ENCODE results near the gene EPB41L2. TPM values are rescaled to one million over a fixed set of nuclear protein-coding genes. Genes with fewer than 3 reads are reported as not detected.
"Not testable (repeated sequence)": the region's sequence is repeated elsewhere in the genome, so short reads cannot be mapped to it uniquely, and the experiment has no call there.

Gene EPB41L2
- total RNA-seq, 2 experiments from 2014 or later = 9.5 to 12.3 TPM

DNA sequence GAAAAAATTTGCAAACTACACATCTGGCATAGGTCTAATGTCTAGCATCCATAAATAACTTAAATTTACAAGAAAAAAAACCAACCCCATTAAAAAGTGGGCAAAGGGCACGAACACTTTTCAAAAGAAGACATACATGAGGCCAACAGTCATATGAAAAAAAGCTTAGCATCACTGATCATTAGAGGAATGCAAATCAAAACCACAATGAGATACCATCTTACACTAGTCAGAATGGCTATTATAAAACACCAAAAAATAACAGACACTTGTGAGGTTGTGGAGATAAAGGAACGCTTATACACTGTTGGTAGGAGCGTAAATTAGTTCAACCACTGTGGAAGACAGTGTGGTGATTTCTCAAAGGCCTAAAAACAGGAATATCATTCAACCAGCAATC is 33.7 kb upstream of the EPB41L2 start:
- no peaks in the 10 kb centered on the region for H3K4me1 ChIP-seq (ENCODE audit: insufficient read depth, low read length)
- Mint-ChIP-seq H3K36me3 (ENCODE audit: low read depth) (no peaks in the 10 kb centered on the region), H3K4me3 (no peak overlapping the region), H3K27ac (no peak overlapping the region), H3K27me3 (no peaks in the 10 kb centered on the region), H3K9me3 (peaks cover 2% of the 10 kb centered on the region), H3K4me1 (ENCODE audit: low read depth) (no peaks in the 10 kb centered on the region)
- H3K4me3 ChIP-seq (ENCODE audit: low read length) = no peak overlapping the region
- no peak for DNase-seq
- no peak for ATAC-seq (ENCODE audit: poor library complexity)
- H3K9me3 ChIP-seq (ENCODE audit: control insufficient read depth in 1 of 2, insufficient read depth in 1 of 2, low read length in 2 of 2) = no peaks in the 10 kb centered on the region
- H3K27me3 ChIP-seq (ENCODE audit: control insufficient read depth in 1 of 2, insufficient read depth in 2 of 2, low read length in 2 of 2) = no peaks in the 10 kb centered on the region
- CTCF ChIA-PET = no interaction called here
- H3K36me3 ChIP-seq (ENCODE audit: insufficient read depth, low read length) = no peaks in the 10 kb centered on the region
- H3K27ac ChIP-seq (ENCODE audit: low read depth in 1 of 2, low read length in 2 of 2) = no peak overlapping the region
- POLR2A ChIA-PET = no interaction called here
- TF ChIP-seq, protein P1, sequence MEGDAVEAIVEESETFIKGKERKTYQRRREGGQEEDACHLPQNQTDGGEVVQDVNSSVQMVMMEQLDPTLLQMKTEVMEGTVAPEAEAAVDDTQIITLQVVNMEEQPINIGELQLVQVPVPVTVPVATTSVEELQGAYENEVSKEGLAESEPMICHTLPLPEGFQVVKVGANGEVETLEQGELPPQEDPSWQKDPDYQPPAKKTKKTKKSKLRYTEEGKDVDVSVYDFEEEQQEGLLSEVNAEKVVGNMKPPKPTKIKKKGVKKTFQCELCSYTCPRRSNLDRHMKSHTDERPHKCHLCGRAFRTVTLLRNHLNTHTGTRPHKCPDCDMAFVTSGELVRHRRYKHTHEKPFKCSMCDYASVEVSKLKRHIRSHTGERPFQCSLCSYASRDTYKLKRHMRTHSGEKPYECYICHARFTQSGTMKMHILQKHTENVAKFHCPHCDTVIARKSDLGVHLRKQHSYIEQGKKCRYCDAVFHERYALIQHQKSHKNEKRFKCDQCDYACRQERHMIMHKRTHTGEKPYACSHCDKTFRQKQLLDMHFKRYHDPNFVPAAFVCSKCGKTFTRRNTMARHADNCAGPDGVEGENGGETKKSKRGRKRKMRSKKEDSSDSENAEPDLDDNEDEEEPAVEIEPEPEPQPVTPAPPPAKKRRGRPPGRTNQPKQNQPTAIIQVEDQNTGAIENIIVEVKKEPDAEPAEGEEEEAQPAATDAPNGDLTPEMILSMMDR (IDR thresholded peaks at IDR 0.05) = no peak
- intact Hi-C loops (cut with DNase I, micrococcal nuclease) = no loop called here

DNA sequence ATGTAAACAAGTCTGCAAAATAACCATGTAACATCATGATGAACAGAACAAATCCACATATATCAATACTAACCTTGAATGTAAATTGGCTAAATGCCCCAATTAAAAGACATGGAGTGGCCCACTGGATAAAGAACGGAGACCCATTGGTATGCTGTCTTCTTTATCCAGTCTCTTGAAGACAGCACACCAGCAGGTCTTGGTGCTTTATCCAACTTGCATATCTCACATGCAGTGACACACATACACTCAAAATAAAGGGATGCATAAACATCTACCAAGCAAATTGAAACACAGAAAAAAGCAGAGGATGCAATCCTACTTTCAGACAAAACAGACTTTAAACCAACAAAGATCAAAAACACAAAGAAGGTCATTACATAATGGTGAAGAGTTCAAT is 30.3 kb upstream of the EPB41L2 start:
- POLR2A ChIA-PET = no interaction called here
- H3K36me3 Mint-ChIP-seq (ENCODE audit: low read depth) = no peaks in the 10 kb centered on the region
- Histone ChIP-seq H3K27ac (ENCODE audit: low read depth in 1 of 2, low read length in 2 of 2) (no peak overlapping the region), H3K9me3 (ENCODE audit: control insufficient read depth in 1 of 2, insufficient read depth in 1 of 2, low read length in 2 of 2) (no peaks in the 10 kb centered on the region), H3K36me3 (ENCODE audit: insufficient read depth, low read length) (no peaks in the 10 kb centered on the region), H3K27me3 (ENCODE audit: control insufficient read depth in 1 of 2, insufficient read depth in 2 of 2, low read length in 2 of 2) (no peaks in the 10 kb centered on the region), H3K4me1 (ENCODE audit: insufficient read depth, low read length) (no peaks in the 10 kb centered on the region), H3K4me3 (ENCODE audit: low read length) (no peak overlapping the region)
- H3K9me3 Mint-ChIP-seq = peaks cover 7% of the 10 kb centered on the region
- no peak for ATAC-seq (ENCODE audit: poor library complexity)
- intact Hi-C loops (cut with DNase I, micrococcal nuclease) = no loop called here
- CTCF ChIA-PET = no interaction called here
- no peak for DNase-seq
- TF ChIP-seq, protein P1 (IDR thresholded peaks at IDR 0.05) = no peak
- peaks cover 7% of the 10 kb centered on the region for H3K27me3 Mint-ChIP-seq
- H3K27ac Mint-ChIP-seq = no peak overlapping the region
- H3K4me3 Mint-ChIP-seq = no peak overlapping the region
- H3K4me1 Mint-ChIP-seq (ENCODE audit: low read depth) = no peaks in the 10 kb centered on the region

DNA sequence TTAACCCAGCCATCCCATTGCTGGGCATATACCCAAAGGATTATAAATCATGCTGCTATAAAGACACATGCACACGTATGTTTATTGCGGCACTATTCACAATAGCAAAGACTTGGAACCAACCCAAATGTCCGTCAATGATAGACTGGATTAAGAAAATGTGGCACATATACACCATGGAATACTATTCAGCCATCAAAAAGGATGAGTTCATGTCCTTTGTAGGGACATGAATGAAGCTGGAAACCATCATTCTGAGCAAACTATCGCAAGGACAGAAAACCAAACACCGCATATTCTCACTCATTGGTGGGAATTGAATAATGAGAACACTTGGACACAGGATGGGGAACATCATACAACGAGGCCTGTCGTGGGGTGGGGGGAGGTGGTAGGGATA is 28.9 kb upstream of the EPB41L2 start:
- DNase-seq; H3K27me3 Mint-ChIP-seq; H3K9me3 ChIP-seq (ENCODE audit: control insufficient read depth in 1 of 2, insufficient read depth in 1 of 2, low read length in 2 of 2); POLR2A ChIA-PET; H3K27me3 ChIP-seq (ENCODE audit: control insufficient read depth in 1 of 2, insufficient read depth in 2 of 2, low read length in 2 of 2); H3K4me3 ChIP-seq (ENCODE audit: low read length); H3K36me3 Mint-ChIP-seq (ENCODE audit: low read depth); H3K27ac ChIP-seq (ENCODE audit: low read depth in 1 of 2, low read length in 2 of 2); CTCF ChIA-PET; intact Hi-C loops (cut with DNase I, micrococcal nuclease); H3K4me1 Mint-ChIP-seq (ENCODE audit: low read depth); H3K4me3 Mint-ChIP-seq; H3K36me3 ChIP-seq (ENCODE audit: insufficient read depth, low read length); H3K27ac Mint-ChIP-seq; H3K4me1 ChIP-seq (ENCODE audit: insufficient read depth, low read length); ATAC-seq (ENCODE audit: poor library complexity): not testable (repeated sequence)
- H3K9me3 Mint-ChIP-seq = peaks cover 10% of the 10 kb centered on the region

DNA sequence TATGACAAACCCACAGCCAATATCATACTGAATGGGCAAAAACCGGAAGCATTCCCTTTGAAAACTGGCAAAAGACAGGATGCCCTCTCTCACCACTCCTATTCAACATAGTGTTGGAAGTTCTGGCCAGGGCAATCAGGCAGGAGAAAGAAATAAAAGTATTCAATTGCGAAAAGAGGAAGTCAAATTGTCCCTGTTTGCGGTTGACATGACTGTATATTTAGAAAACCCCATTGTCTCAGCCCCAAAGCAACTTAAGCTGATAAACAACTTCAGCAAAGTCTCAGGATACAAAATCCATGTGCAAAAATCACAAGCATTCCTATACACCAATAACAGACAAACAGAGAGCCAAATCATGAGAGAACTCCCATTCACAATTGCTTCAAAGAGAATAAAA is 27.3 kb upstream of the EPB41L2 start:
- H3K4me1 ChIP-seq (ENCODE audit: insufficient read depth, low read length); CTCF ChIA-PET; H3K27ac ChIP-seq (ENCODE audit: low read depth in 1 of 2, low read length in 2 of 2); H3K36me3 Mint-ChIP-seq (ENCODE audit: low read depth); intact Hi-C loops (cut with DNase I, micrococcal nuclease); H3K27me3 Mint-ChIP-seq; ATAC-seq (ENCODE audit: poor library complexity); H3K4me3 Mint-ChIP-seq; H3K27me3 ChIP-seq (ENCODE audit: control insufficient read depth in 1 of 2, insufficient read depth in 2 of 2, low read length in 2 of 2); H3K9me3 ChIP-seq (ENCODE audit: control insufficient read depth in 1 of 2, insufficient read depth in 1 of 2, low read length in 2 of 2); H3K4me1 Mint-ChIP-seq (ENCODE audit: low read depth); POLR2A ChIA-PET; H3K4me3 ChIP-seq (ENCODE audit: low read length); DNase-seq; H3K27ac Mint-ChIP-seq; H3K36me3 ChIP-seq (ENCODE audit: insufficient read depth, low read length): not testable (repeated sequence)
- peaks cover 14% of the 10 kb centered on the region for H3K9me3 Mint-ChIP-seq

Measured in CD4-positive, alpha-beta T cell (primary cell).